Prostate gland (tissue), 2 donors: ENCODE measurements around the gene OSBPL1A. TPM values are rescaled to one million over a fixed set of nuclear protein-coding genes. Genes with fewer than 3 reads are reported as not detected.

Experiments
- DNase-seq: peaks from one replicate; pipeline ENCODE4 v3.0.0-alpha.2; 2019; ENCODE audit warnings: low spot score
- H3K27ac ChIP-seq, 2 donors: fragments of 200-600 bp; sonication (generic); 2 replicates each; pipeline ENCODE4 v1.5.1; 2017 to 2019
- H3K27me3 ChIP-seq: fragments of 200-600 bp; sonication (generic); replicated peaks from 2 replicates; pipeline ENCODE4 v1.5.1; 2019; ENCODE audit not compliant: insufficient read depth
- H3K36me3 ChIP-seq, 2 donors: fragments of 200-600 bp; sonication (generic); 1 replicate in 1 of 2; 2 replicates in 1 of 2; pipeline versions ENCODE4 v1.5.1 to v1.8.1; 2017 to 2019
- H3K4me1 ChIP-seq: fragments of 200-600 bp; sonication (generic); replicated peaks from 2 replicates; pipeline ENCODE4 v1.5.1; 2019
- H3K4me3 ChIP-seq, 2 donors: fragments of 200-600 bp; sonication (generic); 2 replicates each; pipeline ENCODE4 v1.5.1; 2017 to 2019
- H3K9me3 ChIP-seq: fragments of 200-600 bp; sonication (generic); 2 replicates; pipeline ENCODE4 v1.5.1; 2017
- POLR2A ChIP-seq: fragments of 450-650 bp; IDR thresholded peaks from one replicate; pipeline ENCODE4 v1.6.1; 2016; ENCODE audit warnings: antibody characterized with exemption, mild to moderate bottlenecking
- POLR2AphosphoS5 ChIP-seq: sonication (generic); formaldehyde crosslinking; IDR thresholded peaks from one replicate; pipeline ENCODE4 v1.6.1; 2017; ENCODE audit warnings: antibody characterized with exemption
- WGBS: methylation state at CpG from one replicate; pipeline ENCODE4 v1.1.5; 2018; 5-methylcytosine and 5-hydroxymethylcytosine counted together
- intact Hi-C: fragments of 100-400 bp; cut with DNase I; formaldehyde crosslinking; loops from one replicate; pipeline ENCODE4 v1.14.2; 2022
- total RNA-seq, 2 donors: library from RNA; depleted of rRNA; stranded (reverse); fragments of >200 nt; gene quantifications; one replicate each; pipeline ENCODE4 v1.1.0, GENCODE V29; 2016
- TF ChIP-seq, protein P1 (sequence below), 4 experiments: fragments of 200-600 bp in 2 of 4; fragments of 450-650 bp in 2 of 4; sonication (generic) in 2 of 4; IDR thresholded peaks; 1 replicate in 3 of 4; 2 replicates in 1 of 4; pipeline ENCODE4 v1.5.1; 2016 to 2019; ENCODE audit warnings: antibody characterized with exemption in 4 of 4, mild to moderate bottlenecking in 2 of 4, moderate library complexity in 2 of 4

Gene OSBPL1A
- total RNA-seq, 2 donors from 2014 or later = 33.7 to 39.1 TPM

DNA sequence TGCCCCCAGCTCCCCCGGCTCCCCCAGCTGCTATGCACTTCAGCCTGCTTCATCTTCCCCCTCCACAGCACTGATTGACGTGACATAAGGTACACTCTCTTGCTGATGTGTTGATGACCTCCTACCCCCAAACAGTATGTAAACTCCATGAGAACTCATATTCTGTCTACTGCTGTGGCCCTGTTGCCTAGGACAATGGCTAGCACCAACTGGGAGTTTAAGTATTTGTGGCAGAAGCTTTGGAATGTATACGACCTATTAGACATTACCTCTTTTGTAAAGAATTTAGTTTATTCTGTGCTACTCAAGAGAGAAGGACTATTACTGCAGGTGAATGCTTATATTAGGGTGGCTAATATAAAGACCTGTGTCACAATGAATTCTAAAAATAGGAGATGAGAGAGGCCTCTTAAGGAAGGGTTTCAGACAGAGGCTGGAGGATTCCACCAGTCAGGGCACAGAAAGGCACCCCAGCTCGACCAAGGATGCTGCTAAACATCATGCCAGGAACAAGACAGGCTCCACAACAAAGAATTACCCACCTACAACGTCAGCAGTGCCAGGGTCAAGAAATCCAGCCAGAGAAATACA lies 198.2 kb downstream of the OSBPL1A start:
- intact Hi-C loops = no loop called here
- TF ChIP-seq POLR2A (no peak), POLR2AphosphoS5 (no peak)
- TF ChIP-seq, protein P1, sequence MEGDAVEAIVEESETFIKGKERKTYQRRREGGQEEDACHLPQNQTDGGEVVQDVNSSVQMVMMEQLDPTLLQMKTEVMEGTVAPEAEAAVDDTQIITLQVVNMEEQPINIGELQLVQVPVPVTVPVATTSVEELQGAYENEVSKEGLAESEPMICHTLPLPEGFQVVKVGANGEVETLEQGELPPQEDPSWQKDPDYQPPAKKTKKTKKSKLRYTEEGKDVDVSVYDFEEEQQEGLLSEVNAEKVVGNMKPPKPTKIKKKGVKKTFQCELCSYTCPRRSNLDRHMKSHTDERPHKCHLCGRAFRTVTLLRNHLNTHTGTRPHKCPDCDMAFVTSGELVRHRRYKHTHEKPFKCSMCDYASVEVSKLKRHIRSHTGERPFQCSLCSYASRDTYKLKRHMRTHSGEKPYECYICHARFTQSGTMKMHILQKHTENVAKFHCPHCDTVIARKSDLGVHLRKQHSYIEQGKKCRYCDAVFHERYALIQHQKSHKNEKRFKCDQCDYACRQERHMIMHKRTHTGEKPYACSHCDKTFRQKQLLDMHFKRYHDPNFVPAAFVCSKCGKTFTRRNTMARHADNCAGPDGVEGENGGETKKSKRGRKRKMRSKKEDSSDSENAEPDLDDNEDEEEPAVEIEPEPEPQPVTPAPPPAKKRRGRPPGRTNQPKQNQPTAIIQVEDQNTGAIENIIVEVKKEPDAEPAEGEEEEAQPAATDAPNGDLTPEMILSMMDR (IDR thresholded peaks at IDR 0.05) = no peak
- 76% methylated on average over 5 of the region's 5 CpGs for WGBS
- H3K9me3 ChIP-seq = no peaks in the 10 kb centered on the region
- H3K4me3 ChIP-seq = no peak overlapping the region
- DNase-seq = no peak
- H3K27me3 ChIP-seq = no peaks in the 10 kb centered on the region
- no peaks in the 10 kb centered on the region for H3K36me3 ChIP-seq
- H3K4me1 ChIP-seq = no peaks in the 10 kb centered on the region
- no peak overlapping the region for H3K27ac ChIP-seq

DNA sequence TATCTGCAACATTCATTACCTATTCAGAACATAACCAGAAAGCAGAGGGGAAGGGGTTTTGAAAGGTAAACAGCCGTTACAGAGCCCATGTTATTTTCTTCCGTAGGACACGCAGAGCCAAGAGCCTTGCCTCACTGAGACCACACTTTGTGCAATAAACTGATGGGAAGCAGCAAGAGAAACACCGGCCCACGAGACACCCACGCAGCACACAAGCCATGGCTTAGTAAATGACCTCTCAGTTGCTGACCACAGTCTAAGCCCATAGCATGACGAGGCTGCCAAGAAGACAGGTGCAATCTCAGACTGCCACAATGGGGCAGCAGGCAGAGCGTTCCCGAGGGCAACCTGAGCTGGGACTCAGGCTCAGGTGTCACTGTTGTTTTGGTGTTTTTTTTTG lies 199.2 kb downstream of the OSBPL1A start:
- Histone ChIP-seq H3K4me1 (no peaks in the 10 kb centered on the region), H3K27me3 (no peaks in the 10 kb centered on the region), H3K36me3 (no peaks in the 10 kb centered on the region), H3K4me3 (no peak overlapping the region), H3K27ac (no peak overlapping the region), H3K9me3 (no peaks in the 10 kb centered on the region)
- no peak for TF ChIP-seq POLR2A
- TF ChIP-seq, protein P1 (IDR thresholded peaks at IDR 0.05) = no peak
- no peak for TF ChIP-seq POLR2AphosphoS5
- 86% methylated on average over 9 of the region's 9 CpGs for WGBS
- intact Hi-C loops = no loop called here
- no peak for DNase-seq

DNA sequence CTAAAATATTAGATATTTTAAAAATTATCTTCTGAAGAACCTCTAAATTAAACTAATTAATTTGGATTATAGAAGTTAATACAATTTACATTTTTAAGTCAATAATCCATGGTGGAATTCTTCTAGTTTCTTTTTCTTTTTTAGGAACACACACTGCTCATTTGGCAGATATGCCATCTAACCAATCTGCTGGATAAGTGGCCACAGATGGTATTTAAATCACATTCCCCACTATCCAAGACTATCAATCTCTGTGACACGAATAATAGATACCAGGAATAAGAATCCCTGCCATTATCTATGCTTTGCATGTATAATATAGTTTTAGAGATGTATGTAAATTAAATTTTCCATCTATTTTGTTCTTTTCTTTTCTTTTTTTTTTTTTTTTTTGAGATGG lies 200.2 kb downstream of the OSBPL1A start:
- no peak for TF ChIP-seq POLR2A
- TF ChIP-seq, protein P1 (IDR thresholded peaks at IDR 0.05) = no peak
- no peak for TF ChIP-seq POLR2AphosphoS5
- Histone ChIP-seq H3K4me3 (no peak overlapping the region), H3K27me3 (no peaks in the 10 kb centered on the region), H3K36me3 (no peaks in the 10 kb centered on the region), H3K27ac (no peak overlapping the region), H3K9me3 (no peaks in the 10 kb centered on the region), H3K4me1 (no peaks in the 10 kb centered on the region)
- 100% methylated on average over 1 of the region's 1 CpG for WGBS
- no peak for DNase-seq
- intact Hi-C loops = no loop called here

DNA sequence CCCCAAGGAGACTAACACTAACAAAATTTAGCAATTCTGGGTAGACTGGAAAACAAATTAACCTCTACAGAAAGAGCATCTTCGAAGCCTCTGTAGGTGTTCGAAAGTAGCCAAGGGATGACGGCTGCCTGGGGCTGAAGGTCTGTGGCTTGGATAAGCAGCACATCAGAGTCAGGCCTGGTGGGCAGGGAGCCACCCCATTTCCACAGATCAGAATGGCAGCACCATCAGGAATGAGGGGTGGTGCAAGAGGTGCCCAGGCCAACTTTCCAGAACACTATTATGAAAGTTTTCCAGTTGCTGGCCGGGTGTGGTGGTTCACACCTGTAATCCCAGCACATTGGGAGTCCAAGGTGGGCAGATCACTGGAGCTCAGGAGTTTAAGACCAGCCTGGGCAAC lies 200.9 kb downstream of the OSBPL1A start:
- TF ChIP-seq POLR2A (no peak), POLR2AphosphoS5 (no peak)
- TF ChIP-seq, protein P1 (IDR thresholded peaks at IDR 0.05) = no peak
- Histone ChIP-seq H3K9me3 (no peaks in the 10 kb centered on the region), H3K27ac (no peak overlapping the region), H3K36me3 (no peaks in the 10 kb centered on the region), H3K27me3 (no peaks in the 10 kb centered on the region), H3K4me3 (no peak overlapping the region), H3K4me1 (no peaks in the 10 kb centered on the region)
- intact Hi-C loops = no loop called here
- DNase-seq = no peak
- 95% methylated on average over 4 of the region's 4 CpGs for WGBS

DNA sequence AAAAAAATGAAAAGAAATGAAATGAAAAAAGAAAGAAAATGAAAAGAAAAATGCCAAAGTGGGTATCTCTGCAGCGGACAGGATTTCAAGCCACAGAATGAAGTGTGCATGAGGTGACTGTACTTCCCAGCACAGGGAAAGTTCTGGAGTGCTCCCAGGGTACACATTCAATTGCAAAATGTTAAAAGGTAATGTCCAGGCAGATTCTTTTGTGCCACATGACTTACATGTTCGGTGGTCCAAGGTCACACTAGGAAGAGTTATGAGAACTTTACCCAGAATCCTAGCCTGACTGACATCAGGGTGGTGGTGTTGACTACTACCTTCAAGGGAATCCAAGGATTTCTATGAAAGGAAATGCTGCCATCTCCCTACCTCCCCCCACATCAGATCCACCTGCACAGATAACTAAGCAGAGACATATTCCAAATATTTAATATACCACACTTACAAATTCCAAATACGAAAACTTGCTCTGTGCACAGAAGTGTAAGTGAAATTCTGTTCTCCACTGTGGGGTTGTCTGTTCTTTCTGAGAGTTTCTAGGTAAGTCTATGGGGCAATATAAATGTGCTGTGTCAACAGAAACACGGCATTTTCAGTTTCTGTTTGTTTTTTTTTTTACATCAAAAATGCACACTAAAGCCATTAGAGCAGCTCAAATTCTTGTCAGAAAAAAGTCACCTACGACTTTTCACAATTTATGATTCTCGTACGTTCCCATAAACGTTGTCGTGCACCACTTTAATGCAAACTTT lies 202.1 kb downstream of the OSBPL1A start:
- TF ChIP-seq, protein P1 (IDR thresholded peaks at IDR 0.05) = no peak
- TF ChIP-seq POLR2AphosphoS5 (no peak), POLR2A (no peak)
- Histone ChIP-seq H3K36me3 (no peaks in the 10 kb centered on the region), H3K9me3 (no peaks in the 10 kb centered on the region), H3K27me3 (no peaks in the 10 kb centered on the region), H3K27ac (no peak overlapping the region), H3K4me1 (no peaks in the 10 kb centered on the region), H3K4me3 (no peak overlapping the region)
- 85% methylated on average over 9 of the region's 9 CpGs for WGBS
- intact Hi-C loops = no loop called here
- no peak for DNase-seq
